ENCODE measurements around the gene OAT. TPM values are rescaled to one million over a fixed set of nuclear protein-coding genes. Genes with fewer than 3 reads are reported as not detected.
A peak's percentile ranks its signal among the peaks of the same experiment; 100 is the strongest.

Gene OAT
- total and polyA plus RNA-seq, 4 donors: 26.2 to 75.3 (median 53.7) TPM

DNA sequence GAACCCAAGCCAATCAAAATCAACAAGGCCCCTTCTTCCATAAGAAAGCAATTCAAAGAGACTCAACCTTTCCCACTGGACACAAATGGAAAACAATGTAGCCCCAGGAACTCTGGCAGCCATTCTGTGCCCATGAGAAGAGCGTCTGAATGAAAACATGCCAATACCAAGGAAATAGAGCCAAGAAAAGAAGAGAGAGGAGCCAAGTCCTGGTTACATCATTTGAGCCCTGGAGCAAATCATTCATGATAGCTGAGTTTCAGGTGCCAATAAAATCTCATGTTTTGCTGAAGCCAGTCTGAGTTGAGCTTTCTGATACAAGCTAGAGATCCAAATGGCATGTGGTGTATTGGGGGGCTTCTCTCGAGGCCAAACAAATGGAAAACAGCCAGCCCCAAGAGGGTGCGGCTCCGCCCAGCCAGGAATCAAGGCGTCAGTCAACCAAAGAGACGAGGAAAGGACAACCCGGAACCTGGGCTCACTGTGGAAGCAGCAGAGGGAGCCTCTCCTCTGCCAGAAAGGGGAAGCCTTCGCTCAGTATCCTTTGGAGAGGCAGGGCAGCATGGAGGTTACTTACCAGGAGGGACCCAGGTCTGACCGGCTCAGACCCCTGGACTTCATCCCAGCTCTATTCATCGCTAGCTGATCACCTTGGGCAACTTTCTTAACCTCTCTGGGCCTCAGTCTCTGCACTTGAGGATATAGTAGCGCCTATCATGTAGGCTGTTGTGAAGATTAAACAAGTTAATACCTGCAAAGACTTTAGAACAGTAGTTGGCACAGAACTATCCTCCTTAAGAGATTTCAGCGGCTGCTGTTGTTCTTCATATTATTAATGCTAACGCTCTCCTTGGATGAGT is 61.8 kb downstream of the OAT start:
- no peaks in the 10 kb centered on the region for H3K36me3 ChIP-seq (ENCODE audit: control insufficient read depth in 4 of 4, insufficient read depth in 4 of 4, low read length in 4 of 4)
- peaks cover 0 to 5% (median 1%) of the 10 kb centered on the region in 4 donors for H3K9me3 ChIP-seq (ENCODE audit: control insufficient read depth in 4 of 4, insufficient read depth in 3 of 4, low read length in 3 of 4)
- peaks cover 0 to 3% (median 0%) of the 10 kb centered on the region in 3 donors for H3K27me3 ChIP-seq (ENCODE audit: control insufficient read depth in 3 of 3, insufficient read depth in 3 of 3, low read length in 2 of 3)
- no peak overlapping the region for H3K4me3 ChIP-seq
- no peak for DNase-seq
- H3K27ac ChIP-seq (ENCODE audit: low read depth in 1 of 2, low read length in 1 of 2): no peak overlapping the region
- no peak for ATAC-seq (ENCODE audit: insufficient read depth, low FRiP score)
- TF ChIP-seq, protein P1, sequence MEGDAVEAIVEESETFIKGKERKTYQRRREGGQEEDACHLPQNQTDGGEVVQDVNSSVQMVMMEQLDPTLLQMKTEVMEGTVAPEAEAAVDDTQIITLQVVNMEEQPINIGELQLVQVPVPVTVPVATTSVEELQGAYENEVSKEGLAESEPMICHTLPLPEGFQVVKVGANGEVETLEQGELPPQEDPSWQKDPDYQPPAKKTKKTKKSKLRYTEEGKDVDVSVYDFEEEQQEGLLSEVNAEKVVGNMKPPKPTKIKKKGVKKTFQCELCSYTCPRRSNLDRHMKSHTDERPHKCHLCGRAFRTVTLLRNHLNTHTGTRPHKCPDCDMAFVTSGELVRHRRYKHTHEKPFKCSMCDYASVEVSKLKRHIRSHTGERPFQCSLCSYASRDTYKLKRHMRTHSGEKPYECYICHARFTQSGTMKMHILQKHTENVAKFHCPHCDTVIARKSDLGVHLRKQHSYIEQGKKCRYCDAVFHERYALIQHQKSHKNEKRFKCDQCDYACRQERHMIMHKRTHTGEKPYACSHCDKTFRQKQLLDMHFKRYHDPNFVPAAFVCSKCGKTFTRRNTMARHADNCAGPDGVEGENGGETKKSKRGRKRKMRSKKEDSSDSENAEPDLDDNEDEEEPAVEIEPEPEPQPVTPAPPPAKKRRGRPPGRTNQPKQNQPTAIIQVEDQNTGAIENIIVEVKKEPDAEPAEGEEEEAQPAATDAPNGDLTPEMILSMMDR (IDR thresholded peaks at IDR 0.05; ENCODE audit: control extremely low read depth, extremely low read depth): no peak
- H3K4me1 ChIP-seq (ENCODE audit: control insufficient read depth in 5 of 5, insufficient read depth in 5 of 5, low read length in 5 of 5): peaks cover 0 to 11% (median 5%) of the 10 kb centered on the region in 5 donors
- WGBS, 2 donors: 86 to 89% methylated on average over 13 of the region's 13 CpGs
- no peak overlapping the region for H3K9ac ChIP-seq (ENCODE audit: insufficient read depth in 1 of 2, low read length in 2 of 2)

GRCh38 chr10:124354411-124355382 is 64.0 kb downstream of the OAT start:
- Histone ChIP-seq H3K27me3 (ENCODE audit: control insufficient read depth in 3 of 3, insufficient read depth in 3 of 3, low read length in 2 of 3) (peaks cover 0 to 3% (median 0%) of the 10 kb centered on the region in 3 donors), H3K9me3 (ENCODE audit: control insufficient read depth in 4 of 4, insufficient read depth in 3 of 4, low read length in 3 of 4) (peaks cover 0 to 3% (median under 1%) of the 10 kb centered on the region in 4 donors), H3K36me3 (ENCODE audit: control insufficient read depth in 4 of 4, insufficient read depth in 4 of 4, low read length in 4 of 4) (no peaks in the 10 kb centered on the region), H3K4me1 (ENCODE audit: control insufficient read depth in 5 of 5, insufficient read depth in 5 of 5, low read length in 5 of 5) (peaks cover 0 to 11% (median 5%) of the 10 kb centered on the region in 5 donors), H3K9ac (ENCODE audit: insufficient read depth in 1 of 2, low read length in 2 of 2) (no peak overlapping the region), H3K4me3 (no peak overlapping the region), H3K27ac (ENCODE audit: low read depth in 1 of 2, low read length in 1 of 2) (no peak overlapping the region)
- TF ChIP-seq, protein P1 (IDR thresholded peaks at IDR 0.05; ENCODE audit: control extremely low read depth, extremely low read depth): no peak
- peak; percentile 88 for ATAC-seq (ENCODE audit: insufficient read depth, low FRiP score)
- 20 to 24% methylated on average over 29 of the region's 29 CpGs for WGBS, 2 donors
- DNase-seq: peak; percentile 49 to 73 (median 72)

- no peaks in the 10 kb centered on the region for H3K36me3 ChIP-seq (ENCODE audit: control insufficient read depth in 4 of 4, insufficient read depth in 4 of 4, low read length in 4 of 4)
- peaks cover 0 to 11% (median 5%) of the 10 kb centered on the region in 5 donors for H3K4me1 ChIP-seq (ENCODE audit: control insufficient read depth in 5 of 5, insufficient read depth in 5 of 5, low read length in 5 of 5)
- H3K9me3 ChIP-seq (ENCODE audit: control insufficient read depth in 4 of 4, insufficient read depth in 3 of 4, low read length in 3 of 4): no peaks in the 10 kb centered on the region
- ATAC-seq (ENCODE audit: insufficient read depth, low FRiP score) (no peak), DNase-seq (no peak)
- peaks cover 0 to 3% (median 0%) of the 10 kb centered on the region in 3 donors for H3K27me3 ChIP-seq (ENCODE audit: control insufficient read depth in 3 of 3, insufficient read depth in 3 of 3, low read length in 2 of 3)
- no peak overlapping the region for H3K27ac ChIP-seq (ENCODE audit: low read depth in 1 of 2, low read length in 1 of 2)
- 91 to 95% methylated on average over 11 of the region's 11 CpGs for WGBS, 2 donors
- TF ChIP-seq, protein P1 (IDR thresholded peaks at IDR 0.05; ENCODE audit: control extremely low read depth, extremely low read depth): no peak
- H3K9ac ChIP-seq (ENCODE audit: insufficient read depth in 1 of 2, low read length in 2 of 2): no peak overlapping the region
- H3K4me3 ChIP-seq: no peak overlapping the region
Observed at GRCh38 chr10:124353896-124354295, 64.8 kb downstream of the OAT start.
